Tibial nerve (tissue), 3 donors: ENCODE results near the gene THBS3.
"Not testable (repeated sequence)": the region's sequence is repeated elsewhere in the genome, so short reads cannot be mapped to it uniquely, and the experiment has no call there.

Experiments used
- POLR2A ChIP-seq, 2 donors: fragments of 450-650 bp; IDR thresholded peaks; one replicate each; pipeline ENCODE4 v1.6.1; 2017; ENCODE audit warnings: antibody characterized with exemption in 2 of 2, mild to moderate bottlenecking in 2 of 2, moderate library complexity in 2 of 2
- TF ChIP-seq, protein P1 (sequence below), 5 experiments: fragments of 200-600 bp in 3 of 5; fragments of 450-650 bp in 2 of 5; sonication (generic) in 3 of 5; IDR thresholded peaks; one replicate each; pipeline ENCODE4 v1.5.1; 2016 to 2019; ENCODE audit warnings: antibody characterized with exemption in 5 of 5, mild to moderate bottlenecking in 3 of 5, moderate library complexity in 2 of 5

DNA sequence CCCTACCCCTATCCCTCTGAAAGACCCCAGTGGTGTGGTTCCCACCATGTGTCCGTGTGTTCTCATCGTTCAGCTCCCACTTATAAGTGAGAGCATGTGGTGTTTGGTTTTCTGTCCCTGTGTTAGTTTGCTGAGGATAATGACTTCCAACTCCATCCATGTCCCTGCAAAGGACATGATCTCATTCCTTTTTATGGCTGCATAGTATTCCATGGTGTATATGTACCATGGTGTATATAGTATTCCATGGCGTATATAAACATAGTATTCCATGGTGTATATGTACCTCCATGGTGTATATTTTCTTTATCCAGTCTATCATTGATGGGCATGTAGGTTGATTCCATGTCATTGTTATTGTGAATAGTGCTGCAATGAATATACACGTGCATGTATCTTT, 43.9 kb downstream of the THBS3 start:
- TF ChIP-seq, protein P1, sequence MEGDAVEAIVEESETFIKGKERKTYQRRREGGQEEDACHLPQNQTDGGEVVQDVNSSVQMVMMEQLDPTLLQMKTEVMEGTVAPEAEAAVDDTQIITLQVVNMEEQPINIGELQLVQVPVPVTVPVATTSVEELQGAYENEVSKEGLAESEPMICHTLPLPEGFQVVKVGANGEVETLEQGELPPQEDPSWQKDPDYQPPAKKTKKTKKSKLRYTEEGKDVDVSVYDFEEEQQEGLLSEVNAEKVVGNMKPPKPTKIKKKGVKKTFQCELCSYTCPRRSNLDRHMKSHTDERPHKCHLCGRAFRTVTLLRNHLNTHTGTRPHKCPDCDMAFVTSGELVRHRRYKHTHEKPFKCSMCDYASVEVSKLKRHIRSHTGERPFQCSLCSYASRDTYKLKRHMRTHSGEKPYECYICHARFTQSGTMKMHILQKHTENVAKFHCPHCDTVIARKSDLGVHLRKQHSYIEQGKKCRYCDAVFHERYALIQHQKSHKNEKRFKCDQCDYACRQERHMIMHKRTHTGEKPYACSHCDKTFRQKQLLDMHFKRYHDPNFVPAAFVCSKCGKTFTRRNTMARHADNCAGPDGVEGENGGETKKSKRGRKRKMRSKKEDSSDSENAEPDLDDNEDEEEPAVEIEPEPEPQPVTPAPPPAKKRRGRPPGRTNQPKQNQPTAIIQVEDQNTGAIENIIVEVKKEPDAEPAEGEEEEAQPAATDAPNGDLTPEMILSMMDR (IDR thresholded peaks at IDR 0.05) = not testable (repeated sequence)
- not testable (repeated sequence) for TF ChIP-seq POLR2A (IDR thresholded peaks at IDR 0.05)
